Right atrium auricular region (tissue), 2 donors: ENCODE results near the gene NPHP4. TPM values are rescaled to one million over a fixed set of nuclear protein-coding genes. Genes with fewer than 3 reads are reported as not detected.

Source experiments
- DNase-seq: peaks from one replicate; pipeline ENCODE4 v3.0.0-alpha.2; 2019; ENCODE audit warnings: low spot score
- H3K27ac ChIP-seq, 2 donors: fragments of 200-600 bp; sonication (generic); 1 replicate in 1 of 2; 2 replicates in 1 of 2; pipeline ENCODE4 v1.5.1; 2016 to 2019
- H3K27me3 ChIP-seq, 2 donors: fragments of 200-600 bp; sonication (generic); one replicate each; pipeline versions ENCODE4 v1.5.1 to v1.6.0; 2017 to 2019
- H3K36me3 ChIP-seq: fragments of 200-600 bp; sonication (generic); one replicate; pipeline ENCODE4 v1.5.1; 2016
- H3K4me1 ChIP-seq, 2 donors: fragments of 200-600 bp; sonication (generic); one replicate each; pipeline versions ENCODE4 v1.5.1 to v1.6.0; 2017 to 2019
- H3K4me3 ChIP-seq, 2 donors: fragments of 200-600 bp; sonication (generic); 1 replicate in 1 of 2; 2 replicates in 1 of 2; pipeline ENCODE4 v1.5.1; 2017 to 2019; ENCODE audit warnings: mild to moderate bottlenecking in 1 of 2, moderate library complexity in 1 of 2
- H3K9me3 ChIP-seq, 2 donors: fragments of 200-600 bp; sonication (generic); one replicate each; pipeline ENCODE4 v1.5.1; 2019
- total RNA-seq, 2 donors: library from RNA; depleted of rRNA; stranded (reverse); fragments of >200 nt; gene quantifications; one replicate each; pipeline ENCODE4 v1.1.0, GENCODE V29; 2016
- TF ChIP-seq, protein P1 (sequence below), 2 donors: fragments of 200-600 bp; sonication (generic); IDR thresholded peaks; one replicate each; pipeline ENCODE4 v1.5.1; 2019; ENCODE audit warnings: antibody characterized with exemption in 2 of 2

Gene NPHP4
- total RNA-seq, 2 donors from 2014 or later: 3.0 to 4.3 TPM

- Histone ChIP-seq H3K36me3 (peaks cover 7% of the 10 kb centered on the region), H3K4me3 (no peak overlapping the region), H3K9me3 (no peaks in the 10 kb centered on the region), H3K4me1 (peaks cover 0 to 3% of the 10 kb centered on the region in 2 donors), H3K27me3 (no peaks in the 10 kb centered on the region), H3K27ac (no peak overlapping the region)
- TF ChIP-seq, protein P1, sequence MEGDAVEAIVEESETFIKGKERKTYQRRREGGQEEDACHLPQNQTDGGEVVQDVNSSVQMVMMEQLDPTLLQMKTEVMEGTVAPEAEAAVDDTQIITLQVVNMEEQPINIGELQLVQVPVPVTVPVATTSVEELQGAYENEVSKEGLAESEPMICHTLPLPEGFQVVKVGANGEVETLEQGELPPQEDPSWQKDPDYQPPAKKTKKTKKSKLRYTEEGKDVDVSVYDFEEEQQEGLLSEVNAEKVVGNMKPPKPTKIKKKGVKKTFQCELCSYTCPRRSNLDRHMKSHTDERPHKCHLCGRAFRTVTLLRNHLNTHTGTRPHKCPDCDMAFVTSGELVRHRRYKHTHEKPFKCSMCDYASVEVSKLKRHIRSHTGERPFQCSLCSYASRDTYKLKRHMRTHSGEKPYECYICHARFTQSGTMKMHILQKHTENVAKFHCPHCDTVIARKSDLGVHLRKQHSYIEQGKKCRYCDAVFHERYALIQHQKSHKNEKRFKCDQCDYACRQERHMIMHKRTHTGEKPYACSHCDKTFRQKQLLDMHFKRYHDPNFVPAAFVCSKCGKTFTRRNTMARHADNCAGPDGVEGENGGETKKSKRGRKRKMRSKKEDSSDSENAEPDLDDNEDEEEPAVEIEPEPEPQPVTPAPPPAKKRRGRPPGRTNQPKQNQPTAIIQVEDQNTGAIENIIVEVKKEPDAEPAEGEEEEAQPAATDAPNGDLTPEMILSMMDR (IDR thresholded peaks at IDR 0.05): no peak
- DNase-seq: peak; percentile 43
Observed at GRCh38 chr1:5941671-5942070, 50.6 kb downstream of the NPHP4 start.

GRCh38 chr1:5940723-5941407, 51.4 kb downstream of the NPHP4 start:
- Histone ChIP-seq H3K4me3 (no peak overlapping the region), H3K27ac (no peak overlapping the region), H3K36me3 (no peaks in the 10 kb centered on the region), H3K27me3 (no peaks in the 10 kb centered on the region), H3K9me3 (no peaks in the 10 kb centered on the region), H3K4me1 (peaks cover 0 to 3% of the 10 kb centered on the region in 2 donors)
- TF ChIP-seq, protein P1 (IDR thresholded peaks at IDR 0.05): no peak
- DNase-seq: no peak

DNA sequence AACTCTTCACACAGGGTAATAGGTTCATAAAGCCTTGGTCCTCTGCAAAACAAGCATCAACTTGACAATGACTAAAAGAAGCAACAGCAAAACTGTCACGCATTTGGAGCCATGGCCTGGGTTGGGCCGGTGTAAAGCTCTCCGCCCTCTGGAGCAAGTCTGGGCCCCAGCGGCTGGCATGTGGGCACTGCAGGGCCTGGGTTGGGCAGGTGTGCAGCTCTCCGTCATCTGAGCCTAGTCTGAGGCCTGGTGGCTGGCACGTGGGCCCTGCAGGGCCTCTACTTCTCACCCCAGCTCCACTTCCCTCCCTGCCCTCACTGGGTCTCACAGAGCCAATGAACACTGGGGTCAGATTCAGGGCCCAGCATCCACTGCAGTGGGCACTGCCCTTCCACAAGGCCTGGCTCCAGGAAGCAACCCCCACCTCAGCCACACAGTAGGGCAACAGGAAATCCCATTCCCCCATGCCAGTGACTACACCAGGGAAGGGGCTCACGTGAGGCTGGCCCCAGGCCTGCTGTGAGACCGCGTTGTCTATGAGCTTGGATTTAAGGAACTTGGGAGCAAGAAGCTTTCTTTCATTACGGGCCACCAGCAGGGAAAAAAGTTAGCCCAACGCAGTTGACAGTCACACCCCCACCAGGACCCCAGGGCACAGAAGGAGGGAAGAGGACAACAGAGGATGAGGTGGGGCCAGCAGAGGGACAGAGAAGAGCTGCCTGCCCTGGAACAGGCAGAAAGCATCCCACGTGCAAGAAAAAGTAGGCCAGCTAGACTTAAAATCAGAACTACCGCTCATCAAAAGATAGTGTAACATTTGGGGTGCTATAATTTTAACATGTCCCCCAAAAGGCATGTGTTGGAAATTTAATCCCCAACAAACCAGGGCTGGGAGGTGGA, 52.7 kb downstream of the NPHP4 start:
- H3K4me3 ChIP-seq: no peak overlapping the region
- H3K36me3 ChIP-seq: no peaks in the 10 kb centered on the region
- H3K27me3 ChIP-seq: no peaks in the 10 kb centered on the region
- no peak for DNase-seq
- no peaks in the 10 kb centered on the region for H3K9me3 ChIP-seq
- TF ChIP-seq, protein P1 (IDR thresholded peaks at IDR 0.05): no peak
- no peak overlapping the region for H3K27ac ChIP-seq
- H3K4me1 ChIP-seq: peaks cover 0 to 3% of the 10 kb centered on the region in 2 donors

DNA sequence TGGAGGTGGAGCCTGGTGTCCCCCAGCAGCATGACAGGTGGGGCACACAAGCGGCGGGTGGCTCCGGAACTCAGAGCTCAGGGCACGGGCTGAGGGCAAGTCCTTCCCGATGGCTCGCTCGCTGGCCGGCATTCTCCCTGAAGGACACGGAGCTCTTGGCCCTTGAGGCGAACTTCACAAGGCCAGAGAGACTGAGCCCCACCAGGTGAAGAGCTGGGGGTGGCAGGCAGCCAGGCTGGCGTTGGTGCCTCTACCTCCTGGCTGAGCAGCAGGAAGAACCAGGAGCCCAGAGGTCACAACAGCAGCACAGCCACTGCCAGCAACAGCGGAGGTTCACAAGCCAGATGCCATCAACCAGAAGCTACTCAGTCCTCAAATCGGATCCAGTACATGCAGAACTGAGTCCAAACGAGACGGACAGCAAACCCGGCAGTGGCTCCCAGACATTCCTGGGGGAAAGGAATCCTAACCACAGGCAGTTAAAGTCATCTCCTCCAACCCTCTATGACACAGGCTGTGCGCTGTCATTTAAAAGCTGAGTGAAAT, 54.1 kb downstream of the NPHP4 start:
- Histone ChIP-seq H3K9me3 (no peaks in the 10 kb centered on the region), H3K4me3 (no peak overlapping the region), H3K36me3 (no peaks in the 10 kb centered on the region), H3K4me1 (no peaks in the 10 kb centered on the region), H3K27ac (no peak overlapping the region), H3K27me3 (no peaks in the 10 kb centered on the region)
- TF ChIP-seq, protein P1 (IDR thresholded peaks at IDR 0.05): no peak
- no peak for DNase-seq

DNA sequence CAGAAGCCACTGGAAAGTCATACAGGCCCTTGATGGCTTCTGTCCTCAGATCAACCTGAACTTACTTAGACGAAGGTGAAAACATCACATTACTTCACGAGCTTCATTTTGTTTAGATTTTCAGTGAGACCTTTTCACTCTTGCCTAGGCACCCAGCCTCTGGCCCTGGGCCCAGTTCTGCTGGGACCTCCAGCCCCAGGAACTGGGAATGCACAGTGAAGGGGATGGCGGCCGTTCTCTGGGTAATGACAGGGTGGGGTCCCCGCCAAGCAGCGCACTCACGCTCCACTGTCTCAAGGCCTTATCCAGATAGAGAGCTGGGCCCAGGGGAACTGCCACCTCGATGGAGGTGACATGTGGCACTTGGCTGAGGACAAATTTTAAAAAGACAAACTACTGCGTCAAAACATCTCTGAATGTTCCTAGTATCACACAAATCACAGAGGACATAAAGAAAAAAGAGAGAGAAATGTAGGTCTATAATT, 54.8 kb downstream of the NPHP4 start:
- Histone ChIP-seq H3K9me3 (no peaks in the 10 kb centered on the region), H3K4me3 (no peak overlapping the region), H3K36me3 (peaks cover 5% of the 10 kb centered on the region), H3K27me3 (no peaks in the 10 kb centered on the region), H3K4me1 (no peaks in the 10 kb centered on the region), H3K27ac (no peak overlapping the region)
- no peak for DNase-seq
- TF ChIP-seq, protein P1 (IDR thresholded peaks at IDR 0.05): no peak
